ENCODE data around the gene BLOC1S3. TPM values are rescaled to one million over a fixed set of nuclear protein-coding genes. Genes with fewer than 3 reads are reported as not detected.

The BLOC1S3 gene
- 10 to 100 TPM; 10.7 to 11.2 TPM for total RNA-seq

GRCh38 chr19:45178262-45179071 is at the start of gene BLOC1S3:
BLOC1S3 (plus strand) TSS chr19:45178784; CDS start chr19:45179297, 513 bp downstream.
- POLR2A ChIA-PET = interaction anchor here (0.5 to 1.5 kb wide), 16 partner anchors 8 to 464 kb away, joined by 3 to 8 read pairs (median 3); partner anchors contain the start of genes CLPTM1, GEMIN7 and TOMM40
- Mint-ChIP-seq H3K9me3 (ENCODE audit: low read depth) (no peaks in the 10 kb centered on the region), H3K27ac (peak within 1 kb of the TSS; percentile 94), H3K27me3 (no peaks in the 10 kb centered on the region), H3K4me3 (peak within 1 kb of the TSS; percentile 91), H3K4me1 (peaks cover 29% of the 10 kb centered on the region), H3K36me3 (ENCODE audit: low read depth) (peaks cover 8% of the 10 kb centered on the region)
- intact Hi-C loops (cut with DNase I, micrococcal nuclease) = loop anchor here (1.0 to 5.0 kb wide), 24 partner anchors 25 to 817 kb away; partner anchors contain the start of genes GEMIN7 (in 2 of the 2), RELB (in 2 of the 2), CCDC61 (in 1 of the 2) and CLASRP (in 1 of the 2)
- ATAC-seq (peak; percentile 90), DNase-seq (peak; percentile 100)
- CTCF ChIA-PET = interaction anchor here (0.6 to 2.5 kb wide), 18 partner anchors 8 to 468 kb away, joined by 3 to 9 read pairs (median 3); partner anchors contain the start of genes CLASRP and NECTIN2

GRCh38 chr19:45128806-45129205 is 49.8 kb upstream of the BLOC1S3 start:
- Mint-ChIP-seq H3K9me3 (ENCODE audit: low read depth) (no peaks in the 10 kb centered on the region), H3K27ac (no peak overlapping the region), H3K4me1 (peaks cover 16% of the 10 kb centered on the region), H3K36me3 (ENCODE audit: low read depth) (no peaks in the 10 kb centered on the region), H3K4me3 (no peak overlapping the region), H3K27me3 (no peaks in the 10 kb centered on the region)
- intact Hi-C loops (cut with DNase I, micrococcal nuclease) = loop anchor here (5.0 kb wide), 2 partner anchors 37 to 52 kb away; partner anchors contain the start of genes GEMIN7 (in 1 of the 2), PPP1R37 (in 1 of the 2) and ZNF296 (in 1 of the 2)
- CTCF ChIA-PET = interaction anchor here (1.1 kb wide), 1 partner anchor 12 kb away, joined by 3 read pairs; no protein-coding TSS in a partner anchor
- ATAC-seq = no peak
- POLR2A ChIA-PET = no interaction called here
- no peak for DNase-seq

- DNase-seq = no peak
- Mint-ChIP-seq H3K4me1 (peaks cover 16% of the 10 kb centered on the region), H3K4me3 (no peak overlapping the region), H3K36me3 (ENCODE audit: low read depth) (no peaks in the 10 kb centered on the region), H3K27ac (no peak overlapping the region), H3K9me3 (ENCODE audit: low read depth) (no peaks in the 10 kb centered on the region), H3K27me3 (no peaks in the 10 kb centered on the region)
- ATAC-seq = no peak
- intact Hi-C loops (cut with DNase I, micrococcal nuclease) = no loop called here
- ChIA-PET CTCF (interaction anchor here (1.2 to 1.5 kb wide), 2 partner anchors 11 to 38 kb away, joined by 3 to 4 read pairs; partner anchors contain the start of gene PPP1R37), POLR2A (no interaction called here)
These were observed 48.3 kb upstream of the BLOC1S3 start for GRCh38 chr19:45130236-45130635.

GRCh38 chr19:45130888-45131615 is 47.5 kb upstream of the BLOC1S3 start:
- Mint-ChIP-seq H3K36me3 (ENCODE audit: low read depth) (no peaks in the 10 kb centered on the region), H3K27me3 (no peaks in the 10 kb centered on the region), H3K27ac (no peak overlapping the region), H3K4me3 (no peak overlapping the region), H3K9me3 (ENCODE audit: low read depth) (no peaks in the 10 kb centered on the region), H3K4me1 (peaks cover 13% of the 10 kb centered on the region)
- intact Hi-C loops (cut with DNase I, micrococcal nuclease) = no loop called here
- ATAC-seq = peak; percentile 37
- peak; percentile 39 for DNase-seq
- POLR2A ChIA-PET = interaction anchor here (0.6 kb wide), 2 partner anchors 88 to 143 kb away, joined by 3 read pairs; no protein-coding TSS in a partner anchor
- CTCF ChIA-PET = interaction anchor here (1.2 to 1.5 kb wide), 2 partner anchors 12 to 39 kb away, joined by 3 to 4 read pairs; partner anchors contain the start of gene PPP1R37

- no peak for DNase-seq
- Mint-ChIP-seq H3K9me3 (ENCODE audit: low read depth) (no peaks in the 10 kb centered on the region), H3K4me3 (no peak overlapping the region), H3K27me3 (no peaks in the 10 kb centered on the region), H3K36me3 (ENCODE audit: low read depth) (no peaks in the 10 kb centered on the region), H3K4me1 (peaks cover 10% of the 10 kb centered on the region), H3K27ac (no peak overlapping the region)
- intact Hi-C loops (cut with DNase I, micrococcal nuclease) = no loop called here
- POLR2A ChIA-PET = no interaction called here
- CTCF ChIA-PET = interaction anchor here (1.5 kb wide), 1 partner anchor 10 kb away, joined by 3 read pairs; no protein-coding TSS in a partner anchor
- no peak for ATAC-seq
These were observed 44.9 kb upstream of the BLOC1S3 start for GRCh38 chr19:45133661-45134060.

- ChIA-PET POLR2A (no interaction called here), CTCF (no interaction called here)
- Mint-ChIP-seq H3K4me1 (peaks cover 10% of the 10 kb centered on the region), H3K36me3 (ENCODE audit: low read depth) (no peaks in the 10 kb centered on the region), H3K9me3 (ENCODE audit: low read depth) (no peaks in the 10 kb centered on the region), H3K27me3 (no peaks in the 10 kb centered on the region), H3K27ac (no peak overlapping the region), H3K4me3 (no peak overlapping the region)
- ATAC-seq = no peak
- no peak for DNase-seq
- intact Hi-C loops (cut with DNase I, micrococcal nuclease) = no loop called here
These were observed 43.3 kb upstream of the BLOC1S3 start for GRCh38 chr19:45135176-45135885.

- no peaks in the 10 kb centered on the region for H3K36me3 Mint-ChIP-seq (ENCODE audit: low read depth)
- no peaks in the 10 kb centered on the region for H3K27me3 Mint-ChIP-seq
- intact Hi-C loops (cut with DNase I, micrococcal nuclease) = no loop called here
- ATAC-seq = no peak
- H3K27ac Mint-ChIP-seq = no peak overlapping the region
- H3K9me3 Mint-ChIP-seq (ENCODE audit: low read depth) = no peaks in the 10 kb centered on the region
- ChIA-PET POLR2A (interaction anchor here (0.6 kb wide), 1 partner anchor 93 kb away, joined by 6 read pairs; no protein-coding TSS in a partner anchor), CTCF (interaction anchor here (1.1 kb wide), 1 partner anchor 23 kb away, joined by 3 read pairs; no protein-coding TSS in a partner anchor)
- H3K4me3 Mint-ChIP-seq = no peak overlapping the region
- H3K4me1 Mint-ChIP-seq = peaks cover 1% of the 10 kb centered on the region
- no peak for DNase-seq
These were observed 41.9 kb upstream of the BLOC1S3 start for GRCh38 chr19:45136507-45137178.

GRCh38 chr19:45137179-45137761 is 41.3 kb upstream of the BLOC1S3 start:
- Mint-ChIP-seq H3K4me3 (no peak overlapping the region), H3K9me3 (ENCODE audit: low read depth) (no peaks in the 10 kb centered on the region), H3K27ac (no peak overlapping the region), H3K4me1 (no peaks in the 10 kb centered on the region), H3K27me3 (no peaks in the 10 kb centered on the region), H3K36me3 (ENCODE audit: low read depth) (peaks cover under 1% of the 10 kb centered on the region)
- intact Hi-C loops (cut with DNase I, micrococcal nuclease) = no loop called here
- DNase-seq (no peak), ATAC-seq (no peak)
- ChIA-PET CTCF (interaction anchor here (1.1 kb wide), 1 partner anchor 24 kb away, joined by 3 read pairs; no protein-coding TSS in a partner anchor), POLR2A (interaction anchor here (0.6 kb wide), 1 partner anchor 94 kb away, joined by 6 read pairs; no protein-coding TSS in a partner anchor)

GRCh38 chr19:45138303-45138751 is 40.3 kb upstream of the BLOC1S3 start:
- H3K27me3 Mint-ChIP-seq = no peaks in the 10 kb centered on the region
- no peak for DNase-seq
- H3K9me3 Mint-ChIP-seq (ENCODE audit: low read depth) = no peaks in the 10 kb centered on the region
- H3K4me3 Mint-ChIP-seq = no peak overlapping the region
- CTCF ChIA-PET = interaction anchor here (0.6 kb wide), 1 partner anchor 26 kb away, joined by 4 read pairs; no protein-coding TSS in a partner anchor
- H3K4me1 Mint-ChIP-seq = no peaks in the 10 kb centered on the region
- peak overlapping the region; percentile 23 for H3K27ac Mint-ChIP-seq
- no peak for ATAC-seq
- intact Hi-C loops (cut with DNase I, micrococcal nuclease) = no loop called here
- POLR2A ChIA-PET = no interaction called here
- H3K36me3 Mint-ChIP-seq (ENCODE audit: low read depth) = peaks cover 8% of the 10 kb centered on the region
